GM21367 (cell line): ENCODE data around the gene DNAJC19.

Source experiments
- ATAC-seq: cut with Tn5 transposase; IDR thresholded peaks from one replicate; pipeline ENCODE4 v1.9.1; 2021; ENCODE audit not compliant: unreplicated experiment

The DNAJC19 gene

DNA sequence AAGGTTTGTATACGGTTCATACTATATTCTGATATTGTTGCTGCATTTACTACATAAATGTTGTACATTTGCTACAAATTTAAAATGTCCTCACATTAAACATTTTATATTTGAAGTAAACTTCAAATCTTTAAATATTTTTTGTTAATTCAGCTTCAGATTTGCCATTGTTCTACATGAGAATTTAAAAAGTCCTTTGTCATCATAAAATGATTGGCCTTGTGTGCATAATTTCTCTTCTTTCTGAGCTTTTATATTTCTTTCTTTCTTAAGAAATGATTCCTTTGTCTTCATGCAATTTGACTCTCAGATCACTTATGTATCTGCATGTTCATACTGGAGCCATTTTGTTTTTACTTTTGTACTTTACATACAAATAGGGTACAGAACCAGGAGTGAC lies 28.0 kb downstream of the DNAJC19 start:
- no peak for ATAC-seq

DNA sequence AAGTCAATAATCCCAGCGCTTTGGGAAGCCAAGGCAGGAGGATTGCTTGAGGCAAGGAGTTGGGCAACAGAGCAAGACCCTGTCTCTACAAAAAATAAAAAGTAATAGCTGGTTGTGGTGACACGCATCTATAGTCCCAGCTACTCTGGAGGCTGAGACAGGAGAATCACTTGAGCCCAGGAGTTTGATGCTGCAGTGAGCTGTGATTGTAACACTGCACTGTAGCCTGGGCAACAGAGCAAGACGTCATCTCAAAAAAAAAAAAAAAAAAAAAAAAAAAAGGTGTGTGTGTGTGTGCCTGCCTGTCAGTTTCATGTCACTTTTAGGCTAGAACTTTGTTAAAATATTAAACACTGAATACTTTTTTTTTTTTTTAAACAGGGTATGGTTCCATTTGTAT lies 28.4 kb downstream of the DNAJC19 start:
- ATAC-seq = no peak

DNA sequence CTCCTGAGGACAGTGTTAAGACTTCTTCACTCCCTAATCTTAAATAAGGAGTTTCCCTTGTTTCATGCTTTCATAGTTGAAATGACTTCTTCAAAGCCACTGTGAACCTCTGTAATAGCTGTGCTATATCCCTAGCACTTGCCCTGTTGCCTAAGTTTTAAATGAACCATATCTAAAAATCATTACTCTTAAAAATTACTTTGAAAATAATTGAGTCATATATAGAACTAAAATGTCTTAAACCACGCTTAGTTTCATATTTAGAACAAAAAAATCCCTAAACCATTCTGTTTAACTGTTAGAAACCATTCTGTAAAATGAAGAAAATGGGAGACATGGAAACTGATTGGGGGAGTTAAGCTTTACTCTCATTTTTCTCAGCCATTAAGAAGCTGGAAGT lies 29.8 kb downstream of the DNAJC19 start:
- no peak for ATAC-seq

DNA sequence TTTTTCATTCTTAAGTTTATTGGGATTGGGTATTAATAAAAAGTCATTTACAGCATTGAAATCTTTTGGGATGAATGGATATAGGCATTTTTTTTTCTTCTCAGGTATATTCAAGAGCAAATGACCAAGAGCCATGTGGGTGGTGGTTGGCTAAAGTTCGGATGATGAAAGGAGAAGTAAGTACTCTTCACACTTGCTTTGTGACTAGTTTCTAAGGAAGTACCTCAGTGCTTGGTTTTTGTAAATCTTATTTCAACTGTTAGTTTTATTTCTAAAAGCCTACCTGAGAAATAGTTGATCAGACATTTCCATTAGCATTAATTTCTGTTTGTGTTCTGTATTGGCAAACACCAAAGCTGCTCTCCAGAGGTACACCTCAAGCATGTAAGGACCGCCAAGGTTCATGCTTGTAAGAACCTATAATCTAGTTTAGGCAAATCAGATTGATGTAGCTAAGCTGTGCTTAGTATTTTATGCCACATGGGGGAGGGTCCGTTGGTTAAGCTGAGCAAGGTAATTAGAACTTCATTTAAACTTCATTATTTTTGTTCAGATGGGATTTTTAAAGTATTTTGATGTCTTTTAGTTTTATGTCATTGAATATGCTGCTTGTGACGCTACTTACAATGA lies 41.7 kb downstream of the DNAJC19 start:
- ATAC-seq = no peak

DNA sequence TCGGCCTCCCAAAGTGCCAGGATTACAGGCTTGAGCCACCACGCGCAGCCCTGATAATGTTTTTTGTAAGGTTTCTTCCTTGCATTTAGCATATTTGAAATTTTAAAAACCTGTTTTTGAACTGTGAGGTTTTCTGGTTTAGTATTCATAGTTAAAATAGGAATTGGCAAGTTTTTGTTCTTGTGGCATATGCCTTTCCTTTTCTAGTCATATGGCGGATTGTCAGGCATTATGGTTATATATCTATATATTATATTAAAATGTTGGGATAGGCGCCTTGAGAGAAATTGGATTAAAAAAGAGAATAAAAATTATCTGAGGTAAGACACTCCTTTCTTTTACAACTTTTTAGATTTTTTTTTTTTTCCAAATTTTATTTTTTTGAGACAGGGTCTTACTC lies 48.7 kb downstream of the DNAJC19 start:
- ATAC-seq = no peak

DNA sequence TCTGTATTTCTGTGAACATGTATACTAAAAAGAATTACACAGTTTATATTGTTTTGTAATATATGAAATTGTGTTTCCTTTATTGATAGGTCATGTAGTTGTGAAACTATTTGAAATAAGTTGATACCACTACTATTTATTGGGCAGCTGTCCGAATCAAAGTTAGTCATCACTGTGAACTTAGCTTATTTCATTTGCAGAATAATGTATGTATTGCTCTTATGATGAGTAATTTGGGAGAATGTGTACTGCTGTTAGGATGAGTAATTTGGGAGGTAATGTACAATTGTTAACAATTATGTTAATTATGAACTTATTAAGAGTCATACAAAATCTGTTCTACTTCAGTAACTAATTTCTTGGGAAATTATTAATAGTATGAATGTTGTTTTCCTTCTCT lies 54.9 kb downstream of the DNAJC19 start:
- no peak for ATAC-seq
